ENCODE results near the gene ARHGAP27.

DNA sequence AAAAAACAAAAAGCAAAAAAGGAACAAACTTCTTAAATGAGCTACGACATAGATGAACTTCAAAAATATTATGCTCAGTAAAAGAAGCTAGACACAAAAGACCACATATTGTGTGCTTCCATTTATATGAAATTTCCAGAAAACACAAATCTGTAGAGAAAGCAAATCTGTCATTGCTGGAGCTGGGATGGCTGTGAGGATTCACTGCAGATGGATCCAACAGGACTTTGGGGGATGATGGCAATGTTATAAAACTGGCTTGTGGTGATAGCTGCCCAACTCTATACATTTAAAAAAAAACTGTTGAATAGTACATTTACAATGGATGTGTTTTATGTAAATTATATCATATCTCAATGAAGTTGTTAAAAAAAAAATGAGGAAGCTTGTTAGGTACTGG lies 63.2 kb downstream of the ARHGAP27 start:
- no peak for TF ChIP-seq ZNF343 (CRISPR knock-in tag; IDR thresholded peaks at IDR 0.05)
- no peak for TF ChIP-seq CAMTA2 (CRISPR knock-in tag; IDR thresholded peaks at IDR 0.05; ENCODE audit: borderline replicate concordance)
- TF ChIP-seq FOXK1 (CRISPR knock-in tag; IDR thresholded peaks at IDR 0.05; ENCODE audit: borderline replicate concordance, low read depth) = no peak
- TF ChIP-seq MEIS1 (CRISPR knock-in tag; IDR thresholded peaks at IDR 0.05; ENCODE audit: borderline replicate concordance) = no peak
- TF ChIP-seq ZNF775 (CRISPR knock-in tag; IDR thresholded peaks at IDR 0.05; ENCODE audit: borderline replicate concordance) = no peak
- TF ChIP-seq SIN3A (IDR thresholded peaks at IDR 0.05; ENCODE audit: borderline replicate concordance, low read depth, low read length) = no peak
- TF ChIP-seq MXI1 (IDR thresholded peaks at IDR 0.05; ENCODE audit: borderline replicate concordance, low read depth, low read length) = no peak
- TF ChIP-seq, protein P1, sequence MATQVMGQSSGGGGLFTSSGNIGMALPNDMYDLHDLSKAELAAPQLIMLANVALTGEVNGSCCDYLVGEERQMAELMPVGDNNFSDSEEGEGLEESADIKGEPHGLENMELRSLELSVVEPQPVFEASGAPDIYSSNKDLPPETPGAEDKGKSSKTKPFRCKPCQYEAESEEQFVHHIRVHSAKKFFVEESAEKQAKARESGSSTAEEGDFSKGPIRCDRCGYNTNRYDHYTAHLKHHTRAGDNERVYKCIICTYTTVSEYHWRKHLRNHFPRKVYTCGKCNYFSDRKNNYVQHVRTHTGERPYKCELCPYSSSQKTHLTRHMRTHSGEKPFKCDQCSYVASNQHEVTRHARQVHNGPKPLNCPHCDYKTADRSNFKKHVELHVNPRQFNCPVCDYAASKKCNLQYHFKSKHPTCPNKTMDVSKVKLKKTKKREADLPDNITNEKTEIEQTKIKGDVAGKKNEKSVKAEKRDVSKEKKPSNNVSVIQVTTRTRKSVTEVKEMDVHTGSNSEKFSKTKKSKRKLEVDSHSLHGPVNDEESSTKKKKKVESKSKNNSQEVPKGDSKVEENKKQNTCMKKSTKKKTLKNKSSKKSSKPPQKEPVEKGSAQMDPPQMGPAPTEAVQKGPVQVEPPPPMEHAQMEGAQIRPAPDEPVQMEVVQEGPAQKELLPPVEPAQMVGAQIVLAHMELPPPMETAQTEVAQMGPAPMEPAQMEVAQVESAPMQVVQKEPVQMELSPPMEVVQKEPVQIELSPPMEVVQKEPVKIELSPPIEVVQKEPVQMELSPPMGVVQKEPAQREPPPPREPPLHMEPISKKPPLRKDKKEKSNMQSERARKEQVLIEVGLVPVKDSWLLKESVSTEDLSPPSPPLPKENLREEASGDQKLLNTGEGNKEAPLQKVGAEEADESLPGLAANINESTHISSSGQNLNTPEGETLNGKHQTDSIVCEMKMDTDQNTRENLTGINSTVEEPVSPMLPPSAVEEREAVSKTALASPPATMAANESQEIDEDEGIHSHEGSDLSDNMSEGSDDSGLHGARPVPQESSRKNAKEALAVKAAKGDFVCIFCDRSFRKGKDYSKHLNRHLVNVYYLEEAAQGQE (IDR thresholded peaks at IDR 0.05; ENCODE audit: borderline replicate concordance in 1 of 2, low read depth in 1 of 2, low read length in 2 of 2) = no peak

Data from HepG2 (cell line).